Activated naive CD4-positive, alpha-beta T cell treated with anti-CD3 and anti-CD28 coated beads, Interleukin-2, amount 10 ng/mL, durations not matched to agents 7 days and 5 days (primary cell): ENCODE results near the gene RPTOR.

Experiments used
- CTCF ChIA-PET: fragments of 350-600 bp; sonication (Branson Sonifier 250); formaldehyde crosslinking; loops from one replicate; lab custom pipeline; 2021; ENCODE audit warnings: antibody characterized with exemption; lab: Charles Lee
- DNase-seq: peaks from one replicate; pipeline ENCODE4 v3.0.0-alpha.2; 2020
- H3K27ac Mint-ChIP-seq: one replicate; pipeline ENCODE4 v1.8.0; 2021; ENCODE audit warnings: mild to moderate bottlenecking, moderate library complexity, mixed read lengths
- H3K27me3 Mint-ChIP-seq: one replicate; pipeline ENCODE4 v1.8.0; 2021; ENCODE audit warnings: mild to moderate bottlenecking, mixed read lengths
- H3K36me3 Mint-ChIP-seq: one replicate; pipeline ENCODE4 v1.8.0; 2021; ENCODE audit warnings: mixed read lengths
- H3K4me1 Mint-ChIP-seq: one replicate; pipeline ENCODE4 v1.8.0; 2021; ENCODE audit warnings: mixed read lengths
- H3K4me3 Mint-ChIP-seq: one replicate; pipeline ENCODE4 v1.8.0; 2021; ENCODE audit warnings: mild to moderate bottlenecking, moderate library complexity, mixed read lengths
- H3K9me3 Mint-ChIP-seq: one replicate; pipeline ENCODE4 v1.8.0; 2021; ENCODE audit warnings: mixed read lengths

Gene RPTOR

DNA sequence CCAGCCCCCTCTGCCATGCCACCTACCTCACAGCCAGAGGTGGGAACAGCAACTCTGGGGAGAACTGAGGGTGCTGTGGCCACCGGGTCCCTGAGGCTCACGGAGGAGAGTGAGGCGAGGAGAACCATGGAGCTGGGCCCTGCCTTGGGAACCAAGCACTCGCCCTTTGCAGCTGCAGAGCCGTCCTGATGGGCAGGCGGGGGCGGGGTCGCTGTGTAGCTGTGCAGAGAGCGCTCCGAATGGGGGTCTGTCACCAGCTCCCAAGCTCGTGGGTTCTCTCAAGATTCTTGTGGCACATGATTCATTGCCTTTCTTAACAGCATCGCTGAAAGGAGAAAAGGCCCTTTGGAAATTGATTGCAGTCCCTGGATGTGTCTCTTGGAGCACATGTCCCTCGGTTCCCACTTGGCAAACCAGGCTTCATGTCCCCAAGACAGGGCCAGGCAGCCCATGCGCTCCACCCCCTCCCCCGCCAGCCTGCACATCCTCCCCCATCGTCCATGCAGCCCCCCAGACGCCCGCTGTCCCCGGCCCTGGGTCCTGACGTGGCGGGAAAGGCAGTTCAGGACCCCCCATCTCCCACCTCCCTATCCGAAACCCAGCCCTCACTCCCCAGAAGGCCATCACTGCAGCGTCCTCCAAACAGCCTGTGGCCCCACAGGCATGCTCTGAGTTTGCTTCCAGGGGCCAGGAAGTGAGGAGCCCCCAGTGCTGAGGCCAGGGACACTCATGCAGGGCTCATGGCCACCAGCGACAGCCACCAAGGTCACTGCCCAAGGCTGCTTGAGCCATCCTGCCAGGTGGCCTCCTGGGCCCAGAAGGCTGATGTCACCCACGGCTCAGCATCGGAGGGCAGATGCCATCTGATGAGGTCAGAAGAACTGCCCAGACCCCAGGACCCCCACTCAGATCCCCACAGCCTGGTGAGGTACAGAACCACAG, 426.4 kb downstream of the RPTOR start:
- CTCF ChIA-PET, result interaction anchor here (0.9 to 2.3 kb wide), 10 partner anchors 32 to 557 kb away, joined by 3 to 42 read pairs (median 5); no protein-coding TSS in a partner anchor
- Mint-ChIP-seq H3K9me3 (no peaks in the 10 kb centered on the region), H3K27ac (no peak overlapping the region), H3K27me3 (peaks cover 43% of the 10 kb centered on the region), H3K4me1 (peaks cover 13% of the 10 kb centered on the region), H3K36me3 (peaks cover 1% of the 10 kb centered on the region), H3K4me3 (no peak overlapping the region)
- no peak for DNase-seq

DNA sequence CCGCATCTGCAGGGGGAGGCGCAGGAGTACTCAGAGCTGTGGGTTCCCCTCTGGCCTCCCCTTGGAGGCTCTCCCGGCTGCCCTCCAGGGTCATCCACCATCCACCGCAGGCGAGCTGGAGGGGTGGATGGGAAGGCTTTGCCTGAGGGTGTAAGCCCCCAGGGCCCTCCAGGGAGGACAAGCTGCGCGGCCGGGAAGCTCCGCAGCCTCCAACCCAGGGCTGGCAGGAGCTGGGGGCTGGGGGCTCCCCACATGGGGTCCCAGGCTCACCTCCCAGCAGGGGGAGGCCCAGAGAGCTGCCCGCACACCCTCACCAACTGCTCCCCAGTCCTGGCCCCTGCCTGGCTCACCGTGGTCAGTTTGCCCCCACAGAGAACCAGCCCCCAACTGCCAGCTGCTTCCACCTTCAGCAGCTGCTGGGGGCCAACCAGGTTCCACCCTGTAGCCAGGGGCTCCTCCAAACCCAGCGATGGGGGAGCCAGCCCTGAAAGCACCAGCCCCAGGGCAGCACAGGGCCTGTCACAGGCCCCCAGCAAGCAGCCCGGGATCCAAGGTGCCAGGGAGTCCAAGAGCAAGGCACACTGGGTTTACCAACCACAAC, 427.2 kb downstream of the RPTOR start:
- DNase-seq, result no peak
- Mint-ChIP-seq H3K36me3 (no peaks in the 10 kb centered on the region), H3K4me1 (peaks cover 13% of the 10 kb centered on the region), H3K27ac (no peak overlapping the region), H3K9me3 (no peaks in the 10 kb centered on the region), H3K27me3 (peaks cover 50% of the 10 kb centered on the region), H3K4me3 (no peak overlapping the region)
- CTCF ChIA-PET, result interaction anchor here (0.7 kb wide), 1 partner anchor 545 kb away, joined by 3 read pairs; no protein-coding TSS in a partner anchor

DNA sequence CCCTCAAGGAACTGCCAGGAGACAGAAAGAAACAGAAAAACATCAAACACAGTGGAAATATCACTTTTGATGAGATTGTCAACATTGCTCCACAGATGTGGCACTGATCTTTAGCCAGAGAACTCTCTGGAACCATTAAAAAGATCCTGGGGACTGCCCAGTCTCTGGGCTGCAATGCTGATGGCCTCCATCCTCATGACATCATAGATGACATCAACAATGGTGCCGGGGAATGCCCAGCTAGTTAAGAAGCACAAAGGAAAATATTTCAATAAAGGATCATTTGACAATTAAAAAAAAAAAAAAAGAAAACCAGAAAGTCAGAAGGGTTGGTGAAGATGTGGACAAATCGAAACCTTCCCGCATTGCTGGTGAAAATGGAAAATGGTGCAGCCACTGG, 432.1 kb downstream of the RPTOR start:
- DNase-seq, result no peak
- no peak overlapping the region for H3K4me3 Mint-ChIP-seq
- peaks cover 62% of the 10 kb centered on the region for H3K27me3 Mint-ChIP-seq
- CTCF ChIA-PET, result no interaction called here
- no peaks in the 10 kb centered on the region for H3K9me3 Mint-ChIP-seq
- H3K27ac Mint-ChIP-seq, result no peak overlapping the region
- peaks cover 8% of the 10 kb centered on the region for H3K4me1 Mint-ChIP-seq
- no peaks in the 10 kb centered on the region for H3K36me3 Mint-ChIP-seq

DNA sequence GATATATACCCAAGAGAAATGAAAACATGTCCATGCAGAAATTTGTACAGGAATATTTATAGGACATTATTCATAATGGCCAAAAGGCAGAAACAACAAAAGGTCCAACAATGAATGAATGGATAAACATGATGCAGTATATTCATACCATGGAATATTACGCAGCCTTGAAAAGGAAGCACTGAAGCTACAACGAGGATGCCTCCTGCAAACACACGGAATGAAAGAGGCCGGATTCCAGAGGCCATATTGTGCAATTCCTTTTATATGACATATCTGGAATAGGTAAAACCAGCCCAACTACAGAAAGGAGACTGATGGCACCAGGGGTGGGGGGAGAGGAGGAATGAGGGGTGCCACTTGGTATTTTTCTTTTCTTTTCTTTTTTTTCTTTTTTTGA, 432.5 kb downstream of the RPTOR start:
- DNase-seq, result no peak
- Mint-ChIP-seq H3K36me3 (no peaks in the 10 kb centered on the region), H3K4me1 (peaks cover 8% of the 10 kb centered on the region), H3K27ac (no peak overlapping the region), H3K4me3 (no peak overlapping the region), H3K27me3 (peaks cover 64% of the 10 kb centered on the region), H3K9me3 (no peaks in the 10 kb centered on the region)
- CTCF ChIA-PET, result no interaction called here

DNA sequence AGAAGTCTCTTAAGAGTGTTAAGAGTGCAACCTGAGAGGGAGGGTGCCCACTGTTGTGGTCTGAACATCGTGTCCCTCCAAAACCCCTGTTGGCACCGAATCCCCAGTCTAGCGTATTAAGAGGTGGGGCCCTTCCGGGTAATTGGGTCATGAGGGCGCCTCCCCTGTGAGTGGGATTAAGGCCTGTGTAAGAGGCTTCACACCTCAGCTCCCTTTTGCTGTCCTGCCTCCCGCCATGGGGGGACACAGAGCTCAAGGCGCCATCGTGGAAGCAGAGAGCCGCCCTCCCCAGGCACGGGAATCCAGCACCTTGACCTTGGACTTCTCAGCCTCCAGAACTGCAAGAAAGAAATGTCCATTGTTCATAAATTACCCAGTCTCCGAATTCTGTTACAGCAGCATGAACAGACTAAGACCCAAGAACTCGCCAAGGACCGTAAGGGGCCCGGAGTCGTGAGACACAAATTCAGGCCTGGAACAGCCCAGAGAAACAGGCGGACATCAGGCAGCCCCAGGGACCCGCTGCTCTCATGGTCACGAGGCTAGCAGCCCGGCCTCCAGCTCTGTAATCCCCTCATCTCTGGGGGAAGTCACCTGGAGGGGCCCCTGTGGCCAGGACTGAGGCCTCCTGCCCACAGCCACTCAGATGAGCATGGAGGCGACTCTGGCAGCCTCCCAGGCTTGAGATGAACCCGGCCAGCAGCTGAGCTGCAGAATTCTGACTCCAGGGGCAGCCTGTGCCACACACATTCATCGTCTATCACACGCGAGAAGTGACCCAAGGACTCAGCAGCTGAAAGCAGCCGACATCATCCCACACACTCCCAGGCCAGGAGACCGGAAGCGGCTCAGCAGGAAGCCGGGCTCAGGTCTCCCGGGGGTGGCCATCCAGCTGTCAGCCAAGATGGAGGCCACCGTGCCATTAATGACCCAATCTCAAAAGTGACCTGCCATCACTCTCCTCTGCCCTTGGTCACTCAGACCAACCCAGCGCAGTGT, 434.2 kb downstream of the RPTOR start:
- CTCF ChIA-PET, result interaction anchor here (0.8 to 0.9 kb wide), 2 partner anchors 500 to 552 kb away, joined by 3 read pairs; no protein-coding TSS in a partner anchor
- DNase-seq, result no peak
- H3K27me3 Mint-ChIP-seq, result peaks cover 70% of the 10 kb centered on the region
- H3K4me1 Mint-ChIP-seq, result peaks cover 8% of the 10 kb centered on the region
- no peak overlapping the region for H3K4me3 Mint-ChIP-seq
- H3K27ac Mint-ChIP-seq, result no peak overlapping the region
- no peaks in the 10 kb centered on the region for H3K9me3 Mint-ChIP-seq
- no peaks in the 10 kb centered on the region for H3K36me3 Mint-ChIP-seq

DNA sequence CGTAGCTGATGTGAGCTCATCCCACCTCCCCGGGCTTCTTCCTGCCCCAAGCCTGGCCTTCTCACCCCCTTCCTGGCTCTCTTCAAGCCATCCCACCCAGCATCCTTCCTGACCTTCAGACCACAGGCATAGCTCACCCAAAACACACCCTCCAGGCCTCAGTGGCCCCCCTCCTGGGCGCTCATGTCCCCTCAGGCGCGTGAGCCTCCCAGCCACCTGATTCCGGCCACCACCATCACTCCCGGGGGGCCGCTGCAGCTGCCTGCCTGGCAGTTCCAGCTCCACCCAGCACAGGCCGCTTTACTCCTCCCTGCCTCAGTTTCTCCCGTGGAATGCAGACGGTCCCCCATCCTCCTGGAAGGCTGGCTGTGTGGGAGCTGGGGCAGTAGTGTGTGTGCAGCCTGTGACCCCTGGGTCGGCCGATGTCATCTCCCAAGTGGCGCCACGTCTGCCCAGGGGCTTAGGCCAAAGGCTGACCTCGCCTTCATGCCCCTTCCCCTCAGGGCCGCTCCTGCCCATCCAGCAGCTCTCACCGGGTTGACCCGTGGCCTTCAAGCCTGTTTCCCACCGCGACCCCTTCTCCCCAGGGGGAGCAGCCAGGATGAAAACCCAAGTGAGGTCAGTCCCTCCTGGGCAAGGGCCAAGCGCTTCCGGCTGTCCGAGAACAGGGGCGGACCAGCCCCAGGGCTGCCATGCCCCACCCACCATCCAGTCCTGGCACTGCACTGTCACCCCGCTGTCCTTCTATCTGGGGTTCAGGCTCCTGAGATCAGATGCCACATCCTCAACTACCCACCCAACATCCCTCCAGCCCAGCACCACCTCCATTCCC, 435.1 kb downstream of the RPTOR start:
- DNase-seq, result no peak
- Mint-ChIP-seq H3K27ac (no peak overlapping the region), H3K9me3 (no peaks in the 10 kb centered on the region), H3K27me3 (peaks cover 65% of the 10 kb centered on the region), H3K4me3 (no peak overlapping the region), H3K36me3 (no peaks in the 10 kb centered on the region), H3K4me1 (peaks cover 8% of the 10 kb centered on the region)
- CTCF ChIA-PET, result interaction anchor here (0.8 to 0.9 kb wide), 2 partner anchors 501 to 553 kb away, joined by 3 read pairs; no protein-coding TSS in a partner anchor

DNA sequence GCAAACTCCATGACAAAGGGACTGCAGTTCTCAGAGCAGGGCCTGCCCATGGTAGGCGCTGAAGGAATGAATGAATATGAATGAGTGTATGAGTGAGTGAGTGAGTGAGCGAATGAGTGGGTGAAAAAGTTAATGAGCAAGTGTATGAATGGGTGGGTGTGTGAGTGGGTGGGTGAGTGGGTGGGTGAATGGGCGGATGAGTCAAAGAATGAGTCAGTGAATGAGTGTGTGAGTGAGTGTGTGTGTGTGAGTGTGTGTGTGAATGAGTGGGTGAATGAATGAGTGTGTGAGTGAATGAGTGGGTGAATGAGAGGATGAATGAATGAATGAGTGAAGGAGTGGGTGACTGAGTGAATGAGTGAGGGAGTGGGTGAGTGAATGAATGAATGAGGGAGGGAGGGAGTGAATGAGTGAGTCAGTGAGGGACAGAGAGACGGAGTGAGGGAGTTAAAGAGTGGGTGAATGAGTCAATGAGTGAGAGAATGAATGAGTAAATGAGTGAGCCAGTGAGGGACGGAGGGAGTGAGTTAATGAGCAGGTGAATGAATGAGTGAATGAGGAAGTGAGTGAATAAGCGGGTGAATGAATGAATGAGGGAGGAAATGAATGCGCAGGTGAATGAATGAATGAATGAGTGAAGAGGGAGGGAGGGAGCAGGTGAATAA, 435.9 kb downstream of the RPTOR start:
- no peak for DNase-seq
- no peaks in the 10 kb centered on the region for H3K9me3 Mint-ChIP-seq
- no peaks in the 10 kb centered on the region for H3K36me3 Mint-ChIP-seq
- no peak overlapping the region for H3K27ac Mint-ChIP-seq
- peaks cover 8% of the 10 kb centered on the region for H3K4me1 Mint-ChIP-seq
- no peak overlapping the region for H3K4me3 Mint-ChIP-seq
- CTCF ChIA-PET, result interaction anchor here (2.1 to 3.8 kb wide), 2 partner anchors 553 to 555 kb away, joined by 6 to 20 read pairs; no protein-coding TSS in a partner anchor
- H3K27me3 Mint-ChIP-seq, result peaks cover 62% of the 10 kb centered on the region

DNA sequence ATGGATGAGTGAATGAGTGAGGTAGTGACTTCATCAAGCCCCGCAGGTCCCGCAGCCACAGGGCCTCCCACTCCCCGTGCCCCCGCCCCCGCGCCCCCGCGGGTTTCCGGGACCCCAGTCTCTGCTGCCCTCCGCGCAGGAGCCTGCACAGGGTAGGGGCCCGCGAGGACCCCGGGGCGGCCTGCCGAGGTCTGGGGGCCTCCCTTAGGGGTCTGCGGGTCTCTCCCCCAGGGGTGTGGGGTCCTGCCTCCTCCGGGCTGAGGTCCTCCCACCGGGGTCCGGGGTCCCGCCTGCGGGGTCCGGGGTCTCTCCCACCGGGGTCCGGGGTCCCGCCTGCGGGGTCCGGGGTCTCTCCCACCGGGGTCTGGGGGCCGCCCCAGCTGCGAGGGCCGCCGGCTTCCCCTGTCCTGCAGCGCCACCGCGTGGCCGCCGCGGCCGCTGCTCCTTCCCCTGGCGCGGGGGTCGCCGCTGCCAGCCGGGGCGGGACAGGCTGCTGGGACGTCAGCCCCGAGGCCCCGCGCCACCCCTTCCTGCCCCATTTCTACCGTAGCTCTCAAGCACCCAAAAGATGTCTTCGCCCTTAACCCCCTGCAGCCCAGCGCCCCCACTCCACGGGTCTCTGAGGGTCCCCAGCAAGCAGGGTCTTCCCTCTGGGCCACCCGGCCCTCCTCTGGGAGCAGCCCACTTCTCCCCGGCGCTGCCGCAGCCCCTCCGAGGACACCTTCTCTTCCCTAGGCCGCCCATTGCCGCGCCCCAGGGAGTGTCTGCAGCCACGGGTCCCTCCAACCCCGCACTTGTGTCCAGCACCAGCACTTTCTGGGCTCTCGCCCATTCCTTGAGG, 436.6 kb downstream of the RPTOR start:
- H3K27me3 Mint-ChIP-seq, result peaks cover 62% of the 10 kb centered on the region
- CTCF ChIA-PET, result interaction anchor here (2.1 to 3.8 kb wide), 2 partner anchors 554 to 556 kb away, joined by 6 to 20 read pairs; no protein-coding TSS in a partner anchor
- peak; percentile 53 for DNase-seq
- no peaks in the 10 kb centered on the region for H3K36me3 Mint-ChIP-seq
- no peak overlapping the region for H3K27ac Mint-ChIP-seq
- H3K9me3 Mint-ChIP-seq, result no peaks in the 10 kb centered on the region
- H3K4me1 Mint-ChIP-seq, result peaks cover 8% of the 10 kb centered on the region
- no peak overlapping the region for H3K4me3 Mint-ChIP-seq

DNA sequence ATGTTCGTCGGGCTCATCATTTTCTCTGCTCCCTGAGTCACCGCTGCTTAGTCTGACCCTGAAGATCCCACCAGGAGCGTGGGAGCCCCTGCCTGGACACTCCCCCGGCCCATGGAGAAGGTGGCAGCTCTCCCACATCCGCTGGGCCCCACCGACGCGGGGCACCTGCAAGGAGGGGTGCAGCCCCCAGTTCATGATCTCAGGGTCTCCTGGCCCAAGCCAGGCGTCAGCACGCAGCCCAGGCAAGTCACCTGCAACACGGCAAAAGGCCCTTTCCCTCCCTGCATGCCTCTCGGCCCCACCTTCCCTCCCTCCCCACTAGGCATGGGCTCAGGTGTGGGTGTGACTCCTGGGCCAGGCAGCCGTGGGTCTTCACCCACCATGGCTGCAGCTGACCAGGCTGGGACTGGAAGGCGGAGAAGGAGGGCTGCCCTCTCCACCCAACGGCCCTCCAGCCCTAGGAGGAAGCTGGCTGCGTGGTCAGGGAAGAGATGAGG, 437.3 kb downstream of the RPTOR start:
- H3K36me3 Mint-ChIP-seq, result no peaks in the 10 kb centered on the region
- peaks cover 59% of the 10 kb centered on the region for H3K27me3 Mint-ChIP-seq
- no peak for DNase-seq
- peaks cover 8% of the 10 kb centered on the region for H3K4me1 Mint-ChIP-seq
- H3K4me3 Mint-ChIP-seq, result no peak overlapping the region
- no peak overlapping the region for H3K27ac Mint-ChIP-seq
- H3K9me3 Mint-ChIP-seq, result no peaks in the 10 kb centered on the region
- CTCF ChIA-PET, result interaction anchor here (2.1 to 3.8 kb wide), 2 partner anchors 554 to 557 kb away, joined by 6 to 20 read pairs; no protein-coding TSS in a partner anchor

DNA sequence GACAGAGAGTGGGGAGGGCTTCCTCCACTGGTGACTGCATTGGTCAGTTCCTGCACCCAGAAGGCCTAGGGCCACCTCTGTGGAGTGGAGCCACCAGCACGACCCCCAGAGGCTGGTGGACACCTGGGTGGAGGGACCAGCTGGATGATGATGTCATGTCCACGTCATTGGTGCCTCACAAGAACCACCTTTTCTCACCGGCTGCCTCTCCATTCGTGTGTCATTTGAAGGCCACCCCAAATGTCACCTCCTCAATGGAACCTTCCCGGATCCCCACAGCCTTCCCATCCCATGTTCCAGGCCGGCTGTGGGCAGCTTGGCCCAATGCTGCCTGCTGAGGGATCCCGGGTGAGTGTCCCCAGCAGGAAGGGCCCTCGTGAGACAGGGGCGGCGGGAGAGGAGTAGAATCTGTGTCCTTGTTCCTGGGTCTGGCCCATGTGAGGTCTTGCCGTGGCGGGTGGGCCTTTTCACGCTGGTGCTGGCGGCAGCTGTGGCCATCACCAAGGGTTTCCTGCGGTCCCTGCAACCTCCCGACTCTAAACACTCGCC, 437.9 kb downstream of the RPTOR start:
- CTCF ChIA-PET, result interaction anchor here (2.1 to 3.8 kb wide), 2 partner anchors 555 to 557 kb away, joined by 6 to 20 read pairs; no protein-coding TSS in a partner anchor
- no peaks in the 10 kb centered on the region for H3K36me3 Mint-ChIP-seq
- H3K9me3 Mint-ChIP-seq, result no peaks in the 10 kb centered on the region
- no peak overlapping the region for H3K4me3 Mint-ChIP-seq
- H3K4me1 Mint-ChIP-seq, result peaks cover 8% of the 10 kb centered on the region
- H3K27me3 Mint-ChIP-seq, result peaks cover 64% of the 10 kb centered on the region
- no peak overlapping the region for H3K27ac Mint-ChIP-seq
- DNase-seq, result no peak

DNA sequence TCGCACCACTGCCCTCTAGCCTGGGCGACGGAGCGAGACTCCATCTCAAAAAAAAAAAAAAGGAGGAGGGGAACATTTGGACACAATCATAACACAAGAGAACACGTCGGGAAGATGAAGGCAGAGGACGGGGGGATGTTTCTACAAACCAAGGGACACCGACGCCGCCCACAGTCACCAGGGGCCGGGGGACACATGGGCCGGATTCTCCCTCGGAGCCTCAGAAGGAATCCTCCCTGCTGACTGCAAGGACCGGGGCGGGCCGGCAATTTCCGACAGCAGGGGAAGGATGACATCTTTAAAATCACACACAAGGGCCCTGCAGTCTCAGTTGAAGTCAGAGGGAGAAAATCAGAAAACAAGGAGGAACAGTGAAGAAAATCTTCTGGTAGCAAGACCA, 438.9 kb downstream of the RPTOR start:
- no peak for DNase-seq
- Mint-ChIP-seq H3K4me1 (peaks cover 8% of the 10 kb centered on the region), H3K9me3 (no peaks in the 10 kb centered on the region), H3K36me3 (no peaks in the 10 kb centered on the region), H3K27ac (no peak overlapping the region), H3K27me3 (peaks cover 73% of the 10 kb centered on the region), H3K4me3 (no peak overlapping the region)
- CTCF ChIA-PET, result interaction anchor here (3.8 kb wide), 1 partner anchor 556 kb away, joined by 20 read pairs; no protein-coding TSS in a partner anchor
